Measurements from ENCODE around the gene ZNF559.
"Not testable (repeated sequence)": the region's sequence is repeated elsewhere in the genome, so short reads cannot be mapped to it uniquely, and the experiment has no call there.

The ZNF559 gene

GRCh38 chr19:9323919-9324583, at the start of gene ZNF559:
TSS of gene ZNF559 (plus strand) at chr19:9324179. CDS start at chr19:9338550, 14,371 bp downstream.
- peak; percentile 96 for DNase-seq

DNA sequence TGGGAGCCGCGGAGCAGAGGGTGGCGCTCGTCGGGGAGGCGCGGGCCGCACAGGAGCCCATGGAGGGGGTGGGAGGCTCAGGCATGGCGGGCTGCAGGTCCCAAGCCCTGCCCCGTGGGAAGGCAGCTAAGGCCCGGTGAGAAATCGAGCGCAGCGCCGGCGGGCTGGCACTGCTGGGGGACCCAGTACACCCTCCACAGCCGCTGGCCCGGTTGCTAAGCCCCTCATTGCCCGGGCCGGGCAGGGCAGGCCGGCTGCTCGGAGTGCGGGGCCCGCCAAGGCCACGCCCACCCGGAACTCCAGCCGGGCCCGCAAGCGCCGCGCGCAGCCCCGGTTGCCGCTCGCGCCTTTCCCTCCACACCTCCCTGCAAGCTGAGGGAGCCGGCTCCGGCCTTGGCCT, 40.5 kb upstream of the ZNF559 start:
- not testable (repeated sequence) for DNase-seq

GRCh38 chr19:9289231-9289884, 34.6 kb upstream of the ZNF559 start:
- no peak for DNase-seq

DNA sequence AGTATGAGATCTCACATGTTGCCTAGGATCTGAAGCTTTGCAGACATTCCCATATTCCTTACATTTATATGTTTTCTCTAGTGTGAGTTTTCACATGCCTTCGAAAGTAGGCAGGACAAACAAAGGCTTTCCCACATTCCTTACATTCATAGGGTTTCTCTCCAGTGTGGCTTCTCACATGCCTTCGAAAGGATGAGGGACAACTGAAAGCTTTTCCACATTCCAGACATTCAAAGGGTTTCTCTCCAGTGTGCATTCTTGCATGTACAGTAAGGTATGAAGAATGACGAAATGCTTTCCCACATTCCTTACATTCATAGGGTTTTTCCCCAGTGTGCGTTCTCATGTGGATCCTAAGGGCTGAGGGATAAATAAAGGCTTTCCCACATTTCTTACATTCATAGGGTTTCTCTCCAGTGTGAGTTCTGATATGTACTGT, 28.5 kb upstream of the ZNF559 start:
- DNase-seq: peak; percentile 18

DNA sequence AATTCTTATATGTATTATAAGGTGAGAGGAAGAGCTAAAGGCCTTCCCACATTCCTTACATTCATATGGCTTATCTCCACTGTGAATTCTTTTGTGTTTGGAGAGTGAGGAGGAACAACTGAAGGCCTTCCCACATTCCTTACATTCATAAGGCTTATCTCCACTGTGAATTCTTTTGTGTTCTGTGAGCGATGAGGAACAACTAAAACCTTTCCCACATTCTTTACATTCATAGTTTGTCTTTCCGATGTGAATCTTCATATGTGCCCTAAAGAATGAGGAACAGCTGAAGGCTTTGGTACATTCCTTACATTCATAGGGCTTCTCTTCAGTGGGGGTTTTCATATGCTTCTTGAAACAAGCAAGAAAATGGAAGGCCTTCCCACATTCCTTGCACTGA, 27.6 kb upstream of the ZNF559 start:
- no peak for DNase-seq

DNA sequence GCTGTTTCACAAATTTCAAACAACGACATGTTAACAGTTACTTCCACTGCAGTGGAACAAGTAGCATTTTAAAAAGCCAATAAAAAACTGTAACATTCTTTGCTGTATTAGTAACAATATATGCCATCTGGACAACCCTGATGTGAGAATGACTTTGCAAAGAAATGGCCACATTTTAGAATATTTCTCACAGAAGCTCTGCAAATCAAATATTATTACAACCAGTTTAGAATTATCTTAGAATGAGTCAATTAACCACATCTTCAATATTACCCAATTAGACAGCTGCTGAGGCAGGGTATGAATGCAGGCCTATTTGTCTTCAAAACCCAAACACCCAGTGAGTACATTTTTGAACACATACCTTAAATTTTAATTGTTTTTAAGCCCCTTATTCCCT, 17.5 kb upstream of the ZNF559 start:
- DNase-seq: peak; percentile 84

DNA sequence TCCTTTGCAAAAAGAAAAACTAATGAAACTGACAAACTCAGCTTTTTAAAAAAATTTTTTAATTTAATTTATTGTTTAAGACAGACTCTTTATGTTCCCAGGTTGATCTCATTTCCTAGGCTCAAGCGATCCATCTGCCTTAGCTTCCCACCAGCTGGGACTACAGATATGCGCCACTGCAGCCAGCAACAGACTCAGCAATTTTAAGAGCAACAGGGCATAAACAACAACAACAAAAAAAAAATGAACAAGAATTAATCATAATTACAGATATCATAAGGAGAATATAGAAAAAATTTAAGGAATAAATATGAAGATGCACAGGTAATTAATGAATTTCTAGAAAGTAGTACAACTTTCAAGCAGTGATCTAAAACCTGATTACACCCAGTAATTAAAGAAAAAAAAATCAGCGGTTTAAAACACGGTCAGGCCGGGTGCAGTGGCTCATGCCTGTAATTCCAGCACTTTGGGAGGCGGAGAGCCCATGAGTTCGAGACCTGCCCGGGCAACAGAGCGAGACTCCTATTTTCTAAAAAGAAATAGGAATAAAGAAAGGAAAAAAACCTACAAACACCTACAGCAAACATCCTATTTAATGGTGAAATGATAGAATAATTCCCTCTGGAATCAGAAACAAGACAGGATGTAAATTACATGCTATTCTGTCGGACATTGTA, 15.7 kb upstream of the ZNF559 start:
- DNase-seq: no peak

GRCh38 chr19:9309139-9309973, 14.6 kb upstream of the ZNF559 start, which contains the start of gene ZNF699:
TSS of gene ZNF699 (minus strand) at chr19:9309838. CDS start at chr19:9305119, 4,719 bp downstream.
- DNase-seq: peak; percentile 98

DNA sequence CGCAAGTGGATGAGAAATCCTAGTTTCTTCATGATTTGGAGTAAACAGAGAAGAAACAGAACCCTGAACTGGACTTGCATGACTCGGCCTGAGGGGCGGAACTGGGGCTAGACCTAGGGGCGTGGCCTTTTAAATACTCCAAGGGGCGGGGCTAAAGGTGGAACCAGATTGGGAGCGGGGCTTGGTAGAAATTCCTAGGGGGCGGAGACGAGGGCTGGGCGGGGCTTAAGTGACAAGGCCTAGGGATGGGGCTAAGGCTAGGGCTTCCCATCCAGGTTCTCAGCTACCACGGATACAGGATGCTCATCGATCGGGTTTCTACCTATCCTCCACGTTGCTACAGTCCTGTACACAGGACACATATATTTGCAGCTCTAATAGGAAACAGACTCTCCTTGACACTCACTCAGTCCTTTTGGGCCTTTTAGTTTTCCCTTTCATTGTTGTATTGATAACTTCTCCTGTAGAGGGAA, 14.0 kb upstream of the ZNF559 start:
- peak; percentile 91 for DNase-seq

GRCh38 chr19:9313756-9314155, 10.2 kb upstream of the ZNF559 start:
- DNase-seq: no peak

GRCh38 chr19:9321338-9321737, 2.6 kb upstream of the ZNF559 start:
- DNase-seq: no peak

GRCh38 chr19:9321756-9322155, 2.2 kb upstream of the ZNF559 start:
- not testable (repeated sequence) for DNase-seq

DNA sequence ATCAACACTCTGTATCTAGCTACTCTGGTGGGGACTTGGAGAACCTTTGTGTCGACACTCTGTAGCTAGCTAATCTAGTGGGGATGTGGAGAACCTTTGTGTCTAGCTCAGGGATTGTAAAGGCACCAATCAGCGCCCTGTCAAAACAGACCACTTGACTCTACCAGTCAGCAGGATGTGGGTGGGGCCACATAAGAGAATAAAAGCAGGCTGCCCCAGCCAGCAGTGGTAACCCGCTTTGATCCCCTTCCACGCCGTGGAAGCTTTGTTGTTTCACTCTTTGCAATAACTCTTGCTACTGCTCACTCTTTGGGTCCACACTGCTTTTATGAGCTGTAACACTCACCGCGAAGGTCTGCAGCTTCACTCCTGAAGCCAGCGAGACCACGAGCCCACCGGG, 1.8 kb upstream of the ZNF559 start:
- not testable (repeated sequence) for DNase-seq

- peak; percentile 84 for DNase-seq
These were observed 441 bp upstream of the ZNF559 start for GRCh38 chr19:9323557-9323918.

- DNase-seq: no peak
These were observed 594 bp downstream of the ZNF559 start for GRCh38 chr19:9324584-9324962.

- DNase-seq: no peak
These were observed 6.0 kb downstream of the ZNF559 start for GRCh38 chr19:9329999-9330398.

- DNase-seq: no peak
These were observed 18.8 kb downstream of the ZNF559 start for GRCh38 chr19:9342610-9343304.

- DNase-seq: no peak
These were observed 21.0 kb downstream of the ZNF559 start for GRCh38 chr19:9345005-9345404.

- DNase-seq: no peak
These were observed 24.3 kb downstream of the ZNF559 start for GRCh38 chr19:9348253-9348652.

- no peak for DNase-seq
These were observed 24.7 kb downstream of the ZNF559 start for GRCh38 chr19:9348671-9349070.

GRCh38 chr19:9352505-9352904, 28.5 kb downstream of the ZNF559 start:
- DNase-seq: no peak

DNA sequence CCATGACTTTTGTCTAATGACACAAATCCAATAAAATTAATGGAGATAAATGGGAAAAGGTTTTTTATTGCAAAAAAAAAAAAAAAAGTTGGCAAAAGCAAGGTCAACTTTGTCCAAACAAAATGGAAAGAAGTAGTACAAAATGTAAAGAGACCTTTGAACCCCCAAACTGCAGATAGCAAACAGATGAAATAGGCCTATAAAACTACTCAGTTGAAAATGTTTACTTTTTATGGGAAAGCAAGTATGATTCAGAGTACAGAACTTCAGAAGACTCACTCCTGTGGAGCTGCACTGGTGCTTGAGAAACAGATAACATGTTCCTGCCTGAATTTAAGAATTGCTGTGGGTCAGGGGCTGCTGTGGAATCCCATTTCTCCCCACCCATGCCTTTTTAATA, 29.0 kb downstream of the ZNF559 start:
- no peak for DNase-seq

Measured in fibroblast of skin of right quadriceps (primary cell).